GM19324 (cell line): Measurements from ENCODE around the gene ITGB6.
A peak's percentile ranks its signal among the peaks of the same experiment; 100 is the strongest.
"Not testable (repeated sequence)": the region's sequence is repeated elsewhere in the genome, so short reads cannot be mapped to it uniquely, and the experiment has no call there.

Source experiments
- ATAC-seq: cut with Tn5 transposase; IDR thresholded peaks from one replicate; pipeline ENCODE4 v1.9.1; 2021; ENCODE audit warnings: mild to moderate bottlenecking, moderate library complexity; ENCODE audit not compliant: unreplicated experiment, low FRiP score

ITGB6 gene

GRCh38 chr2:160142472-160142871 lies 57.6 kb downstream of the ITGB6 start:
- ATAC-seq: no peak

- no peak for ATAC-seq
These were observed 58.2 kb downstream of the ITGB6 start for GRCh38 chr2:160141912-160142311.

GRCh38 chr2:160141419-160141818 lies 58.7 kb downstream of the ITGB6 start:
- ATAC-seq: no peak

- no peak for ATAC-seq
These were observed 59.6 kb downstream of the ITGB6 start for GRCh38 chr2:160140471-160140870.

GRCh38 chr2:160139991-160140390 lies 60.1 kb downstream of the ITGB6 start:
- no peak for ATAC-seq

GRCh38 chr2:160139350-160139749 lies 60.7 kb downstream of the ITGB6 start:
- no peak for ATAC-seq

- ATAC-seq: no peak
These were observed 61.7 kb downstream of the ITGB6 start for GRCh38 chr2:160138406-160138805.

GRCh38 chr2:160137464-160137863 lies 62.6 kb downstream of the ITGB6 start:
- ATAC-seq: no peak

GRCh38 chr2:160132761-160133160 lies 67.3 kb downstream of the ITGB6 start:
- no peak for ATAC-seq

GRCh38 chr2:160126756-160127155 lies 73.3 kb downstream of the ITGB6 start:
- no peak for ATAC-seq

- no peak for ATAC-seq
These were observed 73.8 kb downstream of the ITGB6 start for GRCh38 chr2:160126315-160126714.

- no peak for ATAC-seq
These were observed 74.2 kb downstream of the ITGB6 start for GRCh38 chr2:160125828-160126227.

- ATAC-seq: no peak
These were observed 74.7 kb downstream of the ITGB6 start for GRCh38 chr2:160125366-160125765.

GRCh38 chr2:160124571-160124970 lies 75.5 kb downstream of the ITGB6 start:
- no peak for ATAC-seq

- ATAC-seq: not testable (repeated sequence)
These were observed 85.4 kb downstream of the ITGB6 start for GRCh38 chr2:160114721-160115120.

GRCh38 chr2:160114020-160114419 lies 86.1 kb downstream of the ITGB6 start:
- no peak for ATAC-seq

- ATAC-seq: no peak
These were observed 87.9 kb downstream of the ITGB6 start for GRCh38 chr2:160111951-160112798.

- no peak for ATAC-seq
These were observed 89.3 kb downstream of the ITGB6 start for GRCh38 chr2:160110674-160111239.

- peak; percentile 69 for ATAC-seq
These were observed 90.0 kb downstream of the ITGB6 start for GRCh38 chr2:160109939-160110673.

GRCh38 chr2:160109243-160109642 lies 90.8 kb downstream of the ITGB6 start:
- ATAC-seq: no peak

GRCh38 chr2:160108646-160109045 lies 91.4 kb downstream of the ITGB6 start:
- no peak for ATAC-seq
